Gastrocnemius medialis (tissue), 4 donors: ENCODE data around the gene GART. TPM values are rescaled to one million over a fixed set of nuclear protein-coding genes. Genes with fewer than 3 reads are reported as not detected.

Experiments used
- ATAC-seq, 2 donors: fragments of 150-250 bp; one replicate each; pipeline ENCODE4 v1.9.1; 2016
- DNase-seq, 2 donors: peaks; one replicate each; pipeline ENCODE4 v3.0.0-alpha.2; 2019
- H3K27ac ChIP-seq, 4 donors: fragments of 200-600 bp; sonication (generic); 1 replicate in 1 of 4; 2 replicates in 3 of 4; pipeline ENCODE4 v1.5.1; 2016 to 2018; ENCODE audit warnings: mild to moderate bottlenecking in 2 of 4, moderate library complexity in 1 of 4
- H3K27me3 ChIP-seq, 3 donors: fragments of 200-600 bp; sonication (generic) in 2 of 3; 1 replicate in 1 of 3; 2 replicates in 2 of 3; pipeline versions ENCODE4 v1.5.1 to v1.6.0; 2016 to 2019; ENCODE audit warnings: mild to moderate bottlenecking in 1 of 3, moderate library complexity in 1 of 3
- H3K36me3 ChIP-seq, 2 donors: fragments of 200-600 bp; sonication (generic) in 1 of 2; one replicate each; pipeline ENCODE4 v1.5.1; 2017 to 2018
- H3K4me1 ChIP-seq, 2 donors: fragments of 200-600 bp; sonication (generic) in 1 of 2; one replicate each; pipeline ENCODE4 v1.5.1; 2016 to 2017; ENCODE audit warnings: mild to moderate bottlenecking in 2 of 2
- H3K4me3 ChIP-seq, 4 donors: fragments of 200-600 bp; sonication (generic) in 3 of 4; 1 replicate in 1 of 4; 2 replicates in 3 of 4; pipeline ENCODE4 v1.5.1; 2016 to 2019; ENCODE audit warnings: mild to moderate bottlenecking in 2 of 4
- H3K9me3 ChIP-seq, 3 donors: fragments of 200-600 bp; sonication (generic) in 2 of 3; 1 replicate in 1 of 3; 2 replicates in 2 of 3; pipeline ENCODE4 v1.5.1; 2016 to 2019
- POLR2A ChIP-seq, 2 donors: fragments of 450-650 bp; IDR thresholded peaks; one replicate each; pipeline ENCODE4 v1.6.1; 2017; ENCODE audit warnings: antibody characterized with exemption in 2 of 2, mild to moderate bottlenecking in 2 of 2, moderate library complexity in 2 of 2
- in situ Hi-C, 4 donors: fragments of 200-750 bp; cut with MboI; loops; one replicate each; pipeline versions ENCODE4 v1.15.0 to v1.8.0; 2017; ENCODE audit warnings: low sequenced_read_pairs in 4 of 4
- intact Hi-C: fragments of 100-400 bp; cut with DNase I; formaldehyde crosslinking; loops from one replicate; pipeline ENCODE4 v1.15.1; 2023; ENCODE audit warnings: low total_unique reads
- total RNA-seq, 4 donors: library from RNA; depleted of rRNA; stranded (reverse); fragments of >200 nt; gene quantifications; one replicate each; pipeline versions ENCODE4 v1.1.0 to v1.2.3, GENCODE V29; 2016
- TF ChIP-seq, protein P1 (sequence below), 5 experiments: fragments of 450-650 bp in 3 of 5; fragments of 200-600 bp in 2 of 5; sonication (generic) in 2 of 5; IDR thresholded peaks in 4 of 5; conservative IDR thresholded peaks in 1 of 5; 1 replicate in 4 of 5; 2 replicates in 1 of 5; pipeline ENCODE4 v1.5.1; 2016 to 2019; ENCODE audit warnings: antibody characterized with exemption in 5 of 5, mild to moderate bottlenecking in 3 of 5, moderate library complexity in 3 of 5

Gene GART
- total RNA-seq, 4 donors from 2014 or later, result 46.3 to 97.5 (median 55.4) TPM

DNA sequence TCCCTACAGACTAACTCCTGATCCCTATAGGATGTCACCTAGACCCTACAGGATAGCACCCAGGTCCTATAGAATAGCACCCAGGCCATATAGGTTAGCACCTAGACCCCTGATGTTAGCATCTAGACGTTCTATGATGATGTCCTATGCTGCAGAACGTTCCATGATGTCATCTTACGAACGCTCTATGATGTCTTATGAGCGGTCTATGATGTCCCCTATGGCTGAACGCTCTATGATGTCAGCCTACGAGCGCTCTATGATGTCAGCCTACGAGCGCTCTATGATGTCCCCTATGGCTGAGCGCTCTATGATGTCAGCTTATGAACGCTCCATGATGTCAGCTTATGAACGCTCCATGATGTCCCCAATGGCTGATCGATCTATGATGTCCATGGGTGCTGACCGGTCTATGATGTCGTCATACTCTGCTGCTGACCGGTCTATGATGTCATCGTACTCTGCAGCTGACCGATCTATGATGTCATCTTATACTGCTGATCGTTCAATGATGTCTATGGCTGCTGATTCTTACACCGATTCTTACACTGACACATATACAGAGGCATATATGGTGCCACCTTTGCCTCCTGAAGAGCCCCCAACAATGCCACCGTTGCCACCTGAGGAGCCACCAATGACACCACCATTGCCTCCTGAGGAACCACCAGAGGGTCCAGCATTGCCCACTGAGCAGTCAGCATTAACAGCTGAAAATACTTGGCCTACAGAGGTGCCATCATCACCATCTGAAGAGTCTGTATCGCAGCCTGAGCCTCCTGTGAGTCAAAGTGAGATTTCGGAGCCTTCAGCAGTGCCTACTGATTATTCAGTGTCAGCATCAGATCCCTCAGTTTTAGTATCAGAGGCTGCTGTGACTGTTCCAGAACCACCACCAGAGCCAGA, 10.4 kb upstream of the GART start:
- intact Hi-C loops (no loop called here), in situ Hi-C loops (no loop called here)
- Histone ChIP-seq H3K9me3 (no peaks in the 10 kb centered on the region), H3K27ac (no peak overlapping the region), H3K4me3 (no peak overlapping the region), H3K36me3 (peaks cover 0 to 94% of the 10 kb centered on the region in 2 donors), H3K4me1 (peaks cover 11 to 15% of the 10 kb centered on the region in 2 donors), H3K27me3 (no peaks in the 10 kb centered on the region)
- ATAC-seq, result no peak
- DNase-seq, result no peak
- TF ChIP-seq, protein P1, sequence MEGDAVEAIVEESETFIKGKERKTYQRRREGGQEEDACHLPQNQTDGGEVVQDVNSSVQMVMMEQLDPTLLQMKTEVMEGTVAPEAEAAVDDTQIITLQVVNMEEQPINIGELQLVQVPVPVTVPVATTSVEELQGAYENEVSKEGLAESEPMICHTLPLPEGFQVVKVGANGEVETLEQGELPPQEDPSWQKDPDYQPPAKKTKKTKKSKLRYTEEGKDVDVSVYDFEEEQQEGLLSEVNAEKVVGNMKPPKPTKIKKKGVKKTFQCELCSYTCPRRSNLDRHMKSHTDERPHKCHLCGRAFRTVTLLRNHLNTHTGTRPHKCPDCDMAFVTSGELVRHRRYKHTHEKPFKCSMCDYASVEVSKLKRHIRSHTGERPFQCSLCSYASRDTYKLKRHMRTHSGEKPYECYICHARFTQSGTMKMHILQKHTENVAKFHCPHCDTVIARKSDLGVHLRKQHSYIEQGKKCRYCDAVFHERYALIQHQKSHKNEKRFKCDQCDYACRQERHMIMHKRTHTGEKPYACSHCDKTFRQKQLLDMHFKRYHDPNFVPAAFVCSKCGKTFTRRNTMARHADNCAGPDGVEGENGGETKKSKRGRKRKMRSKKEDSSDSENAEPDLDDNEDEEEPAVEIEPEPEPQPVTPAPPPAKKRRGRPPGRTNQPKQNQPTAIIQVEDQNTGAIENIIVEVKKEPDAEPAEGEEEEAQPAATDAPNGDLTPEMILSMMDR (IDR thresholded peaks at IDR 0.05 in 4 of 5, conservative IDR thresholded peaks at IDR 0.05 in 1 of 5), result no peak
- TF ChIP-seq POLR2A (IDR thresholded peaks at IDR 0.05), result no peak

DNA sequence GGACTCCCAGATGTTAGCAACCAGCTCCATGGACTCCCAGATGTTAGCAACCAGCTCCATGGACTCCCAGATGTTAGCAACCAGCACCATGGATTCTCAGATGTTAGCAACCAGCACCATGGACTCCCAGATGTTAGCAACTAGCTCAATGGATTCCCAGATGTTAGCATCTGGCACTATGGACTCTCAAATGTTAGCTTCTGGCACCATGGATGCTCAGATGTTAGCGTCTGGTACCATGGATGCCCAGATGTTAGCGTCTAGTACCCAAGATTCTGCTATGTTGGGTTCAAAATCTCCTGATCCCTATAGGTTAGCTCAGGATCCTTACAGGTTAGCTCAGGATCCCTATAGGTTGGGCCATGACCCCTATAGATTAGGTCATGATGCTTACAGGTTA, 9.7 kb upstream of the GART start:
- no peak for DNase-seq
- in situ Hi-C loops, result no loop called here

GRCh38 chr21:33550772-33551660, 9.1 kb upstream of the GART start:
- peaks cover 0 to 90% of the 10 kb centered on the region in 2 donors for H3K36me3 ChIP-seq
- DNase-seq (no peak), ATAC-seq (no peak)
- no peak for TF ChIP-seq POLR2A (IDR thresholded peaks at IDR 0.05)
- TF ChIP-seq, protein P1 (IDR thresholded peaks at IDR 0.05 in 4 of 5, conservative IDR thresholded peaks at IDR 0.05 in 1 of 5), result no peak
- in situ Hi-C loops (no loop called here), intact Hi-C loops (no loop called here)
- H3K9me3 ChIP-seq, result no peaks in the 10 kb centered on the region
- H3K27me3 ChIP-seq, result no peaks in the 10 kb centered on the region
- no peak overlapping the region for H3K27ac ChIP-seq
- peaks cover 10 to 12% of the 10 kb centered on the region in 2 donors for H3K4me1 ChIP-seq
- H3K4me3 ChIP-seq, result no peak overlapping the region

More for the DNA sequence above, 9.7 kb upstream of the GART start:
- Histone ChIP-seq H3K36me3 (peaks cover 0 to 94% of the 10 kb centered on the region in 2 donors), H3K4me3 (no peak overlapping the region), H3K4me1 (peaks cover 11 to 15% of the 10 kb centered on the region in 2 donors), H3K27me3 (no peaks in the 10 kb centered on the region), H3K27ac (no peak overlapping the region), H3K9me3 (no peaks in the 10 kb centered on the region)
- TF ChIP-seq POLR2A (IDR thresholded peaks at IDR 0.05), result no peak
- TF ChIP-seq, protein P1 (IDR thresholded peaks at IDR 0.05 in 4 of 5, conservative IDR thresholded peaks at IDR 0.05 in 1 of 5), result no peak
- ATAC-seq, result no peak
- intact Hi-C loops, result no loop called here

DNA sequence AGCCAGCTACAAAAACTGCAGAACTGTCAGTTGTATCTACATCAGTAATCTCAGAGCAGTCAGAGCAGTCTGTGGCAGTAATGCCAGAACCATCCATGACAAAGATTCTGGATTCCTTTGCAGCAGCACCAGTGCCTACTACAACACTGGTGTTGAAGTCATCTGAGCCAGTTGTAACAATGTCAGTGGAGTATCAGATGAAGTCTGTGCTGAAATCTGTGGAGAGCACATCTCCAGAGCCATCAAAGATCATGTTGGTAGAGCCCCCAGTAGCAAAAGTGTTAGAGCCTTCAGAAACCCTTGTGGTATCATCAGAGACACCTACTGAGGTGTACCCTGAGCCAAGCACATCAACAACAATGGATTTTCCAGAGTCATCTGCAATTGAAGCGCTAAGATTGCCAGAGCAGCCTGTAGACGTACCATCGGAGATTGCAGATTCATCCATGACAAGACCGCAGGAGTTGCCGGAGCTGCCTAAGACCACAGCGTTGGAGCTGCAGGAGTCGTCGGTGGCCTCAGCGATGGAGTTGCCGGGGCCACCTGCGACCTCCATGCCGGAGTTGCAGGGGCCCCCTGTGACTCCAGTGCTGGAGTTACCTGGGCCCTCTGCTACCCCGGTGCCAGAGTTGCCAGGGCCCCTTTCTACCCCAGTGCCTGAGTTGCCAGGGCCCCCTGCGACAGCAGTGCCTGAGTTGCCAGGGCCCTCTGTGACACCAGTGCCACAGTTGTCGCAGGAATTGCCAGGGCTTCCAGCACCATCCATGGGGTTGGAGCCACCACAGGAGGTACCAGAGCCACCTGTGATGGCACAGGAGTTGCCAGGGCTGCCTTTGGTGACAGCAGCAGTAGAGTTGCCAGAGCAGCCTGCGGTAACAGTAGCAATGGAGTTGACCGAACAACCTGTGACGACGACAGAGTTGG, 8.2 kb upstream of the GART start:
- in situ Hi-C loops (loop anchor here in 1 of 4 donors (25.0 kb wide), 1 partner anchor 788 kb away; the partner anchor contains the start of gene PAXBP1), intact Hi-C loops (no loop called here)
- ATAC-seq, result no peak
- Histone ChIP-seq H3K9me3 (no peaks in the 10 kb centered on the region), H3K4me3 (no peak overlapping the region), H3K27me3 (no peaks in the 10 kb centered on the region), H3K4me1 (peaks cover 11 to 15% of the 10 kb centered on the region in 2 donors), H3K27ac (no peak overlapping the region), H3K36me3 (peaks cover 0 to 83% of the 10 kb centered on the region in 2 donors)
- DNase-seq, result no peak
- TF ChIP-seq, protein P1 (IDR thresholded peaks at IDR 0.05 in 4 of 5, conservative IDR thresholded peaks at IDR 0.05 in 1 of 5), result no peak
- no peak for TF ChIP-seq POLR2A (IDR thresholded peaks at IDR 0.05)
